ENCODE measurements around the gene DTNB.
"Not testable (repeated sequence)": the region's sequence is repeated elsewhere in the genome, so short reads cannot be mapped to it uniquely, and the experiment has no call there.

DTNB gene

GRCh38 chr2:25673300-25674076 lies at the start of gene DTNB:
TSS of gene DTNB (minus strand) at chr2:25673577. CDS start at chr2:25652660, 20,917 bp downstream.
- DNase-seq (ENCODE audit: low spot score): peak; percentile 81

- no peak for DNase-seq (ENCODE audit: low spot score)
Observed at GRCh38 chr2:25722224-25722623, 48.8 kb upstream of the DTNB start.

GRCh38 chr2:25720575-25720974 lies 47.2 kb upstream of the DTNB start:
- DNase-seq (ENCODE audit: low spot score): no peak

- no peak for DNase-seq (ENCODE audit: low spot score)
Observed at GRCh38 chr2:25714740-25715139, 41.4 kb upstream of the DTNB start.

GRCh38 chr2:25712455-25712854 lies 39.1 kb upstream of the DTNB start:
- no peak for DNase-seq (ENCODE audit: low spot score)

GRCh38 chr2:25711675-25712354 lies 38.4 kb upstream of the DTNB start:
- DNase-seq (ENCODE audit: low spot score): no peak

GRCh38 chr2:25710750-25711149 lies 37.4 kb upstream of the DTNB start:
- no peak for DNase-seq (ENCODE audit: low spot score)

GRCh38 chr2:25709349-25709748 lies 36.0 kb upstream of the DTNB start:
- no peak for DNase-seq (ENCODE audit: low spot score)

GRCh38 chr2:25707927-25708590 lies 34.7 kb upstream of the DTNB start:
- DNase-seq (ENCODE audit: low spot score): no peak

GRCh38 chr2:25705575-25705974 lies 32.2 kb upstream of the DTNB start:
- not testable (repeated sequence) for DNase-seq (ENCODE audit: low spot score)

GRCh38 chr2:25701801-25702200 lies 28.4 kb upstream of the DTNB start:
- no peak for DNase-seq (ENCODE audit: low spot score)

- DNase-seq (ENCODE audit: low spot score): peak; percentile 24
Observed at GRCh38 chr2:25700221-25700660, 26.9 kb upstream of the DTNB start.

GRCh38 chr2:25699216-25699615 lies 25.8 kb upstream of the DTNB start:
- no peak for DNase-seq (ENCODE audit: low spot score)

- no peak for DNase-seq (ENCODE audit: low spot score)
Observed at GRCh38 chr2:25698752-25699151, 25.4 kb upstream of the DTNB start.

- no peak for DNase-seq (ENCODE audit: low spot score)
Observed at GRCh38 chr2:25697559-25698341, 24.4 kb upstream of the DTNB start.

- DNase-seq (ENCODE audit: low spot score): no peak
Observed at GRCh38 chr2:25692737-25693445, 19.5 kb upstream of the DTNB start.

GRCh38 chr2:25692143-25692542 lies 18.8 kb upstream of the DTNB start:
- DNase-seq (ENCODE audit: low spot score): no peak

GRCh38 chr2:25690058-25690457 lies 16.7 kb upstream of the DTNB start:
- no peak for DNase-seq (ENCODE audit: low spot score)

- DNase-seq (ENCODE audit: low spot score): no peak
Observed at GRCh38 chr2:25688236-25688635, 14.9 kb upstream of the DTNB start.

GRCh38 chr2:25685741-25686140 lies 12.4 kb upstream of the DTNB start:
- no peak for DNase-seq (ENCODE audit: low spot score)
